Measurements from ENCODE around the gene DCD. TPM values are rescaled to one million over a fixed set of nuclear protein-coding genes. Genes with fewer than 3 reads are reported as not detected.

The DCD gene
- polyA plus RNA-seq, 1 donor (not counting 4 experiments of a cell fraction or from before 2014, with no cell fraction given), result not detected

DNA sequence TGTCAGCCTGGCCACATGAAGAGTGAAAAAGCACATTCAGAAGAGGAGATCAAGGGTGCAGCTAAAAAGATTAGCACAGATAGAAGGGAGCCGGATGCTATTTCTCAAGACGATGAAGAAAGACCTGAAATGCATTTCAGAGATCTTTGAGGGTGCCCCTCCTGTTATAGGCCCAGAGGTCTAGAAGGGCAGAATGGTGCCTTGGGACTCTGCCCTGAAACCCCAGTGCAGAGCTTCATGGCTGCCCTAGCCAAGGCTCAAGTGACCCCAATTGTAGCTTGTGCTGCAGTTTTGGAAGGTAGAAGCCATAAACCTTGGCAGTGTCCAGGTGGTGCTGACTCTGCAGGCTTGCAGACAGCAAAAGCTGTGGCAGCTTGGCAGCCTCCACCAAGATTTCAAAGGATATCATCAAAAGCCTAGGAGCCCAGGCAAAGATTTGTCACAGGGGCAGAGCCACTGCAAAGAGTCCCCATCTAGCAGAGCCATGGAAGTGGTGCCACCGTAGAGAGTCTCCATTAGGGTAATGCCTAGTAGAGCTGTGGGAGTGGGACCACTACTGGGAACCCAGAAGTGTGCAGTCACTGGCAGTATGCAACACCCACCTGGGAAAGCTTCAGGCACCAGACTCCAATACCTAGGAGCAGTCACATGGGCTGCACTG, 19.8 kb downstream of the DCD start:
- no peaks in the 10 kb centered on the region for H3K9me3 ChIP-seq (ENCODE audit: control insufficient read depth, low read depth, low read length)
- TF ChIP-seq, protein P1, sequence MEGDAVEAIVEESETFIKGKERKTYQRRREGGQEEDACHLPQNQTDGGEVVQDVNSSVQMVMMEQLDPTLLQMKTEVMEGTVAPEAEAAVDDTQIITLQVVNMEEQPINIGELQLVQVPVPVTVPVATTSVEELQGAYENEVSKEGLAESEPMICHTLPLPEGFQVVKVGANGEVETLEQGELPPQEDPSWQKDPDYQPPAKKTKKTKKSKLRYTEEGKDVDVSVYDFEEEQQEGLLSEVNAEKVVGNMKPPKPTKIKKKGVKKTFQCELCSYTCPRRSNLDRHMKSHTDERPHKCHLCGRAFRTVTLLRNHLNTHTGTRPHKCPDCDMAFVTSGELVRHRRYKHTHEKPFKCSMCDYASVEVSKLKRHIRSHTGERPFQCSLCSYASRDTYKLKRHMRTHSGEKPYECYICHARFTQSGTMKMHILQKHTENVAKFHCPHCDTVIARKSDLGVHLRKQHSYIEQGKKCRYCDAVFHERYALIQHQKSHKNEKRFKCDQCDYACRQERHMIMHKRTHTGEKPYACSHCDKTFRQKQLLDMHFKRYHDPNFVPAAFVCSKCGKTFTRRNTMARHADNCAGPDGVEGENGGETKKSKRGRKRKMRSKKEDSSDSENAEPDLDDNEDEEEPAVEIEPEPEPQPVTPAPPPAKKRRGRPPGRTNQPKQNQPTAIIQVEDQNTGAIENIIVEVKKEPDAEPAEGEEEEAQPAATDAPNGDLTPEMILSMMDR (optimal IDR thresholded peaks at IDR 0.05 in 1 of 3, IDR thresholded peaks at IDR 0.05 in 1 of 3, conservative IDR thresholded peaks at IDR 0.05 in 1 of 3; ENCODE audit: extremely low read depth in 1 of 3, insufficient read depth in 2 of 3, low read length in 3 of 3), result no peak
- no peak for TF ChIP-seq EZH2 (IDR thresholded peaks at IDR 0.05; ENCODE audit: low read length)
- H3K4me3 ChIP-seq (ENCODE audit: control insufficient read depth in 2 of 3, extremely low read depth in 1 of 3, insufficient read depth in 2 of 3, low read depth in 1 of 3, low read length in 3 of 3), result no peak overlapping the region
- no peaks in the 10 kb centered on the region for H3K4me1 ChIP-seq (ENCODE audit: control insufficient read depth, extremely low read depth, insufficient read depth, low read length)
- H2AFZ ChIP-seq (ENCODE audit: control insufficient read depth, low read length), result no peak overlapping the region
- H3K27ac ChIP-seq (ENCODE audit: control insufficient read depth, insufficient read depth, low read length), result no peak overlapping the region
- H3K27me3 ChIP-seq (ENCODE audit: control insufficient read depth, extremely low read depth, insufficient read depth, low read length), result peaks cover 4% of the 10 kb centered on the region
- no peak overlapping the region for H3K9ac ChIP-seq (ENCODE audit: control insufficient read depth, extremely low read depth, insufficient read depth, low read length)
- no peaks in the 10 kb centered on the region for H3K9me1 ChIP-seq (ENCODE audit: control insufficient read depth, extremely low read depth, insufficient read depth, low read length)
- dilution Hi-C loops (cut with MboI; ENCODE audit: extremely low pct_ligation_motif_present, low sequenced_read_pairs), result no loop called here
- H3K79me2 ChIP-seq (ENCODE audit: control insufficient read depth, insufficient read depth, low read length), result no peaks in the 10 kb centered on the region
- no peak overlapping the region for H3K4me2 ChIP-seq (ENCODE audit: control insufficient read depth, extremely low read depth, insufficient read depth, low read depth, low read length)
- DNase-seq (ENCODE audit: low read depth, low spot score) (no peak), FAIRE-seq (no peak)
- H4K20me1 ChIP-seq (ENCODE audit: control insufficient read depth, extremely low read depth, insufficient read depth, low read length), result no peaks in the 10 kb centered on the region
- H3K36me3 ChIP-seq (ENCODE audit: control insufficient read depth in 2 of 2, extremely low read depth in 1 of 2, insufficient read depth in 2 of 2, low read length in 2 of 2), result no peaks in the 10 kb centered on the region

DNA sequence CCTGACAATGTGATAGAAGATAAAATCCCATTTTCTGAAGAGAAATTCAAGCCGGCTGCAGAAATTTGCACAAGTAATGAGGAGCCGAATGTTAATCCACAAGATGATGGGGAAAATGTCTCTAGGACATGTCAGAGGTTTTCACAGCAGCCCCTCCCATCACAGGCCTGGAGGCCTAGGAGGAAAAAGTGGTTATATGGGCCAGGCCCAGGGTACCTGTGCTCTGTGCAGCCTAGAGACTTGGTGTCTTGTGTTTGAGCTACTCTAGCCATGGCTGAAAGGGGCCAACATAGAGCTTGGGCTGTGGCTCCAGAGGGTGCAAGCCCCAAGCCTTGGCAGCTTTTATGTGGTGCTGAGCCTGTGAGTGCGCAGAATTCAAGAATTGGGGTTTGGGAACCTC, 20.9 kb downstream of the DCD start:
- Histone ChIP-seq H3K9me1 (ENCODE audit: control insufficient read depth, extremely low read depth, insufficient read depth, low read length) (no peaks in the 10 kb centered on the region), H3K4me1 (ENCODE audit: control insufficient read depth, extremely low read depth, insufficient read depth, low read length) (no peaks in the 10 kb centered on the region), H3K4me3 (ENCODE audit: control insufficient read depth in 2 of 3, extremely low read depth in 1 of 3, insufficient read depth in 2 of 3, low read depth in 1 of 3, low read length in 3 of 3) (no peak overlapping the region), H3K27me3 (ENCODE audit: control insufficient read depth, extremely low read depth, insufficient read depth, low read length) (peaks cover 4% of the 10 kb centered on the region), H3K9me3 (ENCODE audit: control insufficient read depth, low read depth, low read length) (no peaks in the 10 kb centered on the region), H3K9ac (ENCODE audit: control insufficient read depth, extremely low read depth, insufficient read depth, low read length) (no peak overlapping the region), H4K20me1 (ENCODE audit: control insufficient read depth, extremely low read depth, insufficient read depth, low read length) (no peaks in the 10 kb centered on the region), H3K27ac (ENCODE audit: control insufficient read depth, insufficient read depth, low read length) (no peak overlapping the region), H3K79me2 (ENCODE audit: control insufficient read depth, insufficient read depth, low read length) (no peaks in the 10 kb centered on the region), H3K36me3 (ENCODE audit: control insufficient read depth in 2 of 2, extremely low read depth in 1 of 2, insufficient read depth in 2 of 2, low read length in 2 of 2) (no peaks in the 10 kb centered on the region), H2AFZ (ENCODE audit: control insufficient read depth, low read length) (no peak overlapping the region), H3K4me2 (ENCODE audit: control insufficient read depth, extremely low read depth, insufficient read depth, low read depth, low read length) (no peak overlapping the region)
- no peak for TF ChIP-seq EZH2 (IDR thresholded peaks at IDR 0.05; ENCODE audit: low read length)
- TF ChIP-seq, protein P1 (optimal IDR thresholded peaks at IDR 0.05 in 1 of 3, IDR thresholded peaks at IDR 0.05 in 1 of 3, conservative IDR thresholded peaks at IDR 0.05 in 1 of 3; ENCODE audit: extremely low read depth in 1 of 3, insufficient read depth in 2 of 3, low read length in 3 of 3), result no peak
- DNase-seq (ENCODE audit: low read depth, low spot score), result no peak
- no peak for FAIRE-seq
- dilution Hi-C loops (cut with MboI; ENCODE audit: extremely low pct_ligation_motif_present, low sequenced_read_pairs), result no loop called here

Measured in keratinocyte (primary cell).